Subcutaneous abdominal adipose tissue (tissue), 5 donors: Measurements from ENCODE around the gene SHLD2.
"Not testable (repeated sequence)": the region's sequence is repeated elsewhere in the genome, so short reads cannot be mapped to it uniquely, and the experiment has no call there.

Experiments
- H3K27ac ChIP-seq: one replicate; pipeline ENCODE4 v1.7.0; 2013; ENCODE audit warnings: low read depth, mild to moderate bottlenecking, inconsistent platforms, low read length, moderate library complexity
- H3K27me3 ChIP-seq, 5 donors: one replicate each; pipeline ENCODE4 v1.7.0; 2013; ENCODE audit warnings: low read length in 5 of 5, inconsistent platforms in 1 of 5; ENCODE audit not compliant: control insufficient read depth in 5 of 5, insufficient read depth in 4 of 5
- H3K36me3 ChIP-seq, 5 donors: one replicate each; pipeline ENCODE4 v1.7.0; 2013; ENCODE audit warnings: low read length in 5 of 5; ENCODE audit not compliant: control insufficient read depth in 5 of 5, insufficient read depth in 5 of 5
- H3K4me1 ChIP-seq, 5 donors: one replicate each; pipeline ENCODE4 v1.7.0; 2013; ENCODE audit warnings: low read length in 5 of 5, mild to moderate bottlenecking in 3 of 5, moderate library complexity in 1 of 5; ENCODE audit not compliant: control insufficient read depth in 5 of 5, insufficient read depth in 5 of 5
- H3K4me3 ChIP-seq, 5 donors: one replicate each; pipeline ENCODE4 v1.7.0; 2013; ENCODE audit warnings: low read length in 5 of 5, low read depth in 1 of 5
- H3K9ac ChIP-seq, 5 donors: one replicate each; pipeline ENCODE4 v1.7.0; 2013; ENCODE audit warnings: low read length in 5 of 5, mild to moderate bottlenecking in 4 of 5, moderate library complexity in 3 of 5
- H3K9me3 ChIP-seq, 5 donors: one replicate each; pipeline ENCODE4 v1.7.0; 2013; ENCODE audit warnings: low read length in 5 of 5; ENCODE audit not compliant: control insufficient read depth in 5 of 5
- donor health status: healthy.
- donor health status: healthy.
- donor health status: healthy.
- donor health status: healthy.
- donor health status: healthy.

Gene SHLD2

DNA sequence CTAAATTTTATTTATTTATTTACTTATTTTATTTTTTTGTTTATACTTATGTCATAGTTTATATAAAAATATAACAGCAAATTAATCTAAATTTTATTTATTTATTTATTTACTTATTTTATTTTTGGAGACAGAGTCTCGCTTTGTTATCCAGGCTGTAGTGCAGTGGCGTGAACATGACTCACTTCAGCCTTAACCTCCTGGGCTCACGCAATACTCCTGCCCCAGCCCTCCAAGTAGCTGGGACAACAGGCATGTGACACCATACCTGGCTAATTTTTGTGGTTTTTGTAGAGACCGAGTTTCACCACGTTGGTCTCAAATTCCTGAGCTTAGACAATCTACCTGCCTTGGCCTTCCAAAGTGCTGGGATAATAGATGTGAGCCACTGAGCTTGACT is 115.3 kb downstream of the SHLD2 start:
- not testable (repeated sequence) for H3K27me3 ChIP-seq, H3K9ac ChIP-seq, H3K36me3 ChIP-seq, H3K27ac ChIP-seq, H3K9me3 ChIP-seq, H3K4me3 ChIP-seq, H3K4me1 ChIP-seq

DNA sequence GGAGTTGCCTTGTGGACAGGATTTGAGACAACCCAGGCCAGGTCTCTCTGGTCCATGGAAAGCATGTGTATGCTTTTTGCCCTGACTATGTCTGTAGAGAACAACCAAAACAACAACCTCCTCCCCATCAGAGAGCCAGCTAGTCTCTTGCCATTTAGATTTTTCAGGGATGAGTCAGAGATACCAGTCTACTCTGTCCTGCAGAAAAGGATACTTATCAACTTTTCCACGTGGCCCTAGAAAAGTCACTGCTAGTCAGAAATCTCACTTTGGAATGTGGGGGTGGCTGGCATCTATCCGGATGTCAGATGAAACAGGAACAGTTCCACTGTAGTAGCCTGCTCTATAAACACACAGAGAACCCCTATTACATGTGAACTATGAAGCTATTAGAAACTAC is 116.8 kb downstream of the SHLD2 start:
- H3K27me3 ChIP-seq, H3K9ac ChIP-seq, H3K4me3 ChIP-seq, H3K36me3 ChIP-seq, H3K27ac ChIP-seq, H3K9me3 ChIP-seq: not testable (repeated sequence)
- peaks cover 0 to 16% (median 2%) of the 10 kb centered on the region in 5 donors for H3K4me1 ChIP-seq

DNA sequence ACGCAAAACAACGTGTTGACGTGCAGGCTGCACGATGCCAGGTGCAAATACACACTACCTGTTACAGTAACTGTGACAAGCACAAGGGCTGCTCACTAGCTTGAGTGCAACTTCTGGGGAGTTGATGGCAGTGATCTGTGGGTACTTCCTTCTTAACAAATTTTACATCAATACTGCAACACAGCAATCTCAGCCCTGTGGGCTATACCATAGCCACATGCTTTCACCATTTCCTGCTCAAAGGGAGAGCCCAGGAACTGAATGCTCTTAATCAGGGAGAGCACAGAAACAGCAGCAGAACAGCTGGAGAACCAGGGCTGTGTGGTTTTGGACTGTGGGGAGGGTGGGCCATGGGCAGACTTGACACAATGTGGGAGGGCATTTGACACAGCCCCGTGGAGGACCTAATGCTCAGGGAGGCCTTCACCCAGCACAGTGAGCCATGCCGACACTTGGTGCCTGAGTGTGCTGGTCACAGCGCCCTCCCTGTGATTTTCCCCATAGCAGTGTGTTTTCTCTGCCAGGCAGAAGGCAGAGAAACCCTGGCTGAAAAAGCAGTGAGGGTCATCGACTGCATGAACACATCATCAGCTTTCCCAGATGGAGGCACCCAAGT is 118.3 kb downstream of the SHLD2 start:
- not testable (repeated sequence) for H3K36me3 ChIP-seq, H3K27me3 ChIP-seq, H3K27ac ChIP-seq

DNA sequence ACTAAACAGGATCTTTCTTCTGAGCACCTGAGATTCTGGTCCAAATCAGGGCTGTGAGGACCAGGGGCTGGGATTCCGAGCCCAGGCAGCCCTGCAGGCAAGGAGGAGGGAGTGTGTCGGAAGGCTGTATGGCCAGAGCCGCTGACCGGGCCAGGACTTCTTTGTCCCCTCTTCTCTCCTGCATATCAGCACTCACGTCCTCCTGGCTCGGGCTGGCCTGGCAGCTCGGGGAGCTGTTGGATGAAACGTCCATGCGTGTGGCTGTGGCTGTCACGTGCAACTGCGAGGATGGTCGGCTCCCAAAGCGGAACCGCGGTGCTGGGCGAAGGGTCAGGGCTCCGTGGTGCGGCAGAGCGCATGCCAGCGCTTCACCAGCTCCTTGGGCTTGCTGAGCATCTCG is 118.8 kb downstream of the SHLD2 start:
- H3K9ac ChIP-seq, H3K27me3 ChIP-seq, H3K4me3 ChIP-seq, H3K27ac ChIP-seq, H3K36me3 ChIP-seq, H3K9me3 ChIP-seq: not testable (repeated sequence)
- peaks cover 0 to 16% (median 0%) of the 10 kb centered on the region in 5 donors for H3K4me1 ChIP-seq

More for the DNA sequence above, 118.3 kb downstream of the SHLD2 start:
- H3K9me3 ChIP-seq, H3K4me3 ChIP-seq, H3K9ac ChIP-seq: not testable (repeated sequence)
- H3K4me1 ChIP-seq = peaks cover 0 to 16% (median 0%) of the 10 kb centered on the region in 5 donors

DNA sequence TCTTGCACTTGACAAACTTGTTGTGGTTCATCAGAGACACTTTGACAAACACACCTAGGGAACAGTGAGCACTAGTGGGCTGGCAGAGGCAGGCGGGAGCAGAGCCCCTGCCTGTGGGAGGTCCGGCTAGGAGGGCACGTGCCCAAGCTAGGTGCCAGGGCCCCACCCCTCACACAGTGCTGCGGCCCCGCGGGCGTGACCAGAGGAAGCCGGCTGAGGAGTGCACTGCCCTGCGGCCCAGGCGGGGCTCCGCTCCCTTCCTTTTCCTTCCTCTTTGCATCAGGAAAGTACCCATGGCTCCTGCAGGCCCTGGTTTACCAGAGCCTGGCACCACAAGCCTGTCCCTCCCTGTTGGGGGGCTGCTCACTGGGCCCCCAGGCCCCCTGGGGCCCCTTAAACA is 121.1 kb downstream of the SHLD2 start:
- not testable (repeated sequence) for H3K36me3 ChIP-seq, H3K4me3 ChIP-seq, H3K9me3 ChIP-seq, H3K9ac ChIP-seq, H3K27me3 ChIP-seq, H3K27ac ChIP-seq
- H3K4me1 ChIP-seq = peaks cover 0 to 16% (median 0%) of the 10 kb centered on the region in 5 donors

DNA sequence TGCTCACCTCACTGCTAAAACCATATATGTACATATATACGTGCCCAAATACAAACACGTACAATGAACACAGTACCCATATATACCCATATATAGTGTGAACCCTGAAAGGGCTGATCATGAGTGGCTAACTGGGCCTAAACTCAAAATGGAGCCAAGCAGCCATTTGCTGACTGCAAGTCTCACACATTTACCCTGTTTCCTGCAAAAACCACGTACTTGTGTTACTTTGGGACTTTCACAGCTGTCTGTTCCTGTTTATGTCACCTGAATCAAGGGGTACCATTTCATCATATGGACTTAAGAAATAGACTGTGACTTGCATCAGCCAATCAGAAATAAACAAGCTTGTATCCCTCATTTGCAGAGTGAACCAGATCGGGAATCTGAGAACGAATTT is 124.4 kb downstream of the SHLD2 start:
- not testable (repeated sequence) for H3K27me3 ChIP-seq, H3K36me3 ChIP-seq, H3K9me3 ChIP-seq, H3K4me3 ChIP-seq, H3K27ac ChIP-seq, H3K9ac ChIP-seq
- H3K4me1 ChIP-seq = peaks cover 0 to 16% (median 0%) of the 10 kb centered on the region in 5 donors

DNA sequence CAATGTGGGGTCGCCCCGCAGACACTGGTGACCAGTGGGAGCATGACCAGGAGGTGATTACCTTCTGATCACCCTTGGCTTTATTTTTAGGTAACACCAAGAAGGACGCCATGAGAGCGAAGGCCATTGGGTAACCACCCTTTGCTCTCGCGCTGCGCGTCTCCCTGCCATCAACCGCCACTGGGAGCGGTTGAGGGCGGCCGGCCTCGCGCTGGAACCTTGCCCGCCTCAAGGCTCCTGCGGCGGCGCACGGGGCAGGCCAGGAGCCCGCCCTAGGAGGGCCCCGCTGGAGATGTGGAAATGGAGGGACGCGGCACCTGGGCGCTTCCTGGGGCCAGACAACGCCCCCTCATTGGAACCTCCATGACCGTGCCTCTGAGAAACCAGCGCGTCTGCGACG is 127.8 kb downstream of the SHLD2 start:
- H3K27me3 ChIP-seq, H3K9me3 ChIP-seq, H3K4me1 ChIP-seq, H3K36me3 ChIP-seq, H3K9ac ChIP-seq, H3K27ac ChIP-seq, H3K4me3 ChIP-seq: not testable (repeated sequence)

DNA sequence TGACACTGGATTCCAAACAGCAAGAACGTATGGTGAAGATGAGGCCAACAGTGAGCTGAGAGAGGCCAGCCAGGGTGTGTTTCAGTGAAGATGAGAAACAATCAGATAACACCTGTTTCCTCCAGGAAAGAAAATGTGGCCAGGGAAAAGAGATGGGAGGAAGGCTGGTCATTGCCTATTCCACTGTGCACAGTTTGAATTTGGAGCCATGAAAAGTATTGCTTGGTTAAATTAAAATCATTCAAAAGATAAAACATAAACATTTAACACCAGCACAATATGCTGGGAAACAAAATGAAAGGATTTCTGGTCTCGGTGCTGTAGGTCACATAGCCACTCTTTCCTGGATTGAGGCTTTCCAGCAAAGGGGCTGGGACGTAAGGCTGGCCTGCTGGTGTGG is 130.1 kb downstream of the SHLD2 start, which contains the start of gene NUTM2A:
Gene NUTM2A, plus strand, starts transcription at position 301 of the 400 bp plus-strand sequence. CDS start 383 bp downstream, outside the sequence.
- not testable (repeated sequence) for H3K4me1 ChIP-seq, H3K27me3 ChIP-seq, H3K27ac ChIP-seq, H3K9me3 ChIP-seq, H3K36me3 ChIP-seq, H3K4me3 ChIP-seq, H3K9ac ChIP-seq

DNA sequence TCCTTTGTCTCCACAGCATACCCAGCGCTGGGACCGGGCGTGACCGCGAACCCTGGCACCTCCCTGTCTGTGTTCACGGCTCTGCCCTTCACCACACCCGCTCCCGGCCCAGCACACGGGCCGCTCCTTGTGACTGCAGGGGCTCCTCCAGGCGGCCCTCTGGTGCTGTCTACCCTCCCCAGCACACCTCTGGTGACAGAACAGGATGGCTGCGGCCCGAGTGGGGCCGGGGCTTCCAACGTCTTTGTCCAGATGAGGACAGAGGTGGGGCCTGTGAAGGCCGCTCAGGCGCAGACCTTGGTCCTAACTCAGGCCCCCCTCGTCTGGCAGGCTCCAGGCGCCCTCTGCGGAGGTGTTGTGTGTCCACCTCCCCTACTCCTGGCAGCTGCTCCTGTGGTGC is 133.2 kb downstream of the SHLD2 start:
- not testable (repeated sequence) for H3K4me3 ChIP-seq, H3K36me3 ChIP-seq, H3K27ac ChIP-seq, H3K9ac ChIP-seq, H3K27me3 ChIP-seq, H3K4me1 ChIP-seq, H3K9me3 ChIP-seq

DNA sequence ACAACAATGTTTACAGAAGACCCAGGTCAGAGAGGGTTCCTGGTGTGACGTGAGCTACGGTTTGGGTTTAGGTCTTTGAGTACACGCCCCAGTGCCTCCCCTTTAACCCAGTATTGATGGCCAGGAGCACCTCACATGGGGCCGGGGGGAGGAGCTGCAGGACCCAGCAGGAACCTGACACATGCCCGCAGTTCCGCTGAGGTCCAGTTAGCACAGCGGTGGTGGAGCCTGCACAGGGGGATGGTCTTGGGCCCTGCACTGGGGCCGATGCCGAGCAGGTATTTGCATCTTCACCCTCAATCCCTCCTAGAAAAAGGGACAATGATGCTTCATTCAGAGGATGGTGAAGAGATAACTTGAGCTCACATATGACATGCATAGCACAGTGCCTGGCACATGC is 134.2 kb downstream of the SHLD2 start:
- not testable (repeated sequence) for H3K36me3 ChIP-seq, H3K9ac ChIP-seq, H3K4me1 ChIP-seq, H3K4me3 ChIP-seq, H3K27ac ChIP-seq, H3K27me3 ChIP-seq, H3K9me3 ChIP-seq

DNA sequence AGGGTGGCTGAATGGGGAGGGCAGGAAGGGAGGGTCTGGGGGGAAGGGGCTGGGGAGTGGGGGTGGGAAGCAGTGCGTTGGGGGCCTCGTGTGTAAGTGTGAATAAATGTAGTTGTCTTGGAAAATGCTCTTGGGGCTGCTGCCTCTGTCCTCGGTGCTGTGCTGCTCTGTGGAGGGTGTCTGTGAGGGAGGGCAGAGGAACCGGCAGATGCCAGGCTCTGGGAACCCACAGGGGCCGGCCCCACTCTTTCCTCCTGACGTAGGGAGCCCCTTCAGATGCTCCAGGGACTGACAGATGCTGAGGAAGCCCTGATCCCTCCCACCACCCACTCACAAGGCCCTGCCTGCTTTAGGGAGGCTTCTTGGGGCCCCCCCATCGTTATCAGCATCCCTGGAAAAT is 139.8 kb downstream of the SHLD2 start:
- H3K4me3 ChIP-seq, H3K27me3 ChIP-seq, H3K36me3 ChIP-seq, H3K9me3 ChIP-seq, H3K9ac ChIP-seq, H3K27ac ChIP-seq, H3K4me1 ChIP-seq: not testable (repeated sequence)
